GM18505 (cell line): ENCODE data around the gene ANAPC16.
A peak's percentile ranks its signal among the peaks of the same experiment; 100 is the strongest.

Experiments
- ATAC-seq: cut with Tn5 transposase; IDR thresholded peaks from one replicate; pipeline ENCODE4 v1.9.1; 2021; ENCODE audit not compliant: unreplicated experiment
- POLR2A ChIP-seq: IDR thresholded peaks from 4 replicates; pipeline ENCODE4 v1.6.1; 2011; ENCODE audit warnings: borderline replicate concordance; ENCODE audit not compliant: insufficient read depth, insufficient read length; ENCODE audit errors: extremely low read depth

Gene ANAPC16

GRCh38 chr10:72215611-72216549 lies at the start of gene ANAPC16, which contains the start of gene ASCC1:
TSS of gene ANAPC16 (plus strand) at chr10:72216012. CDS start at chr10:72223915, 7,903 bp downstream.
TSS of gene ASCC1 (minus strand) at chr10:72216276. CDS start at chr10:72213298, 2,978 bp downstream.
- peak; percentile 80 for ATAC-seq

GRCh38 chr10:72167118-72167517 lies 48.7 kb upstream of the ANAPC16 start:
- ATAC-seq = no peak
- TF ChIP-seq POLR2A = no peak

More at GRCh38 chr10:72215611-72216549, at the start of gene ANAPC16, which contains the start of gene ASCC1:
- peak; percentile 96 for TF ChIP-seq POLR2A

- ATAC-seq = no peak
- TF ChIP-seq POLR2A = no peak
Measured at GRCh38 chr10:72170263-72170662, 45.5 kb upstream of the ANAPC16 start.

GRCh38 chr10:72170733-72171132 lies 45.1 kb upstream of the ANAPC16 start:
- ATAC-seq = no peak
- no peak for TF ChIP-seq POLR2A

- TF ChIP-seq POLR2A = no peak
- no peak for ATAC-seq
Measured at GRCh38 chr10:72171175-72171630, 44.6 kb upstream of the ANAPC16 start.

GRCh38 chr10:72173262-72173618 lies 42.6 kb upstream of the ANAPC16 start:
- no peak for ATAC-seq
- TF ChIP-seq POLR2A = no peak

GRCh38 chr10:72173619-72174296 lies 42.1 kb upstream of the ANAPC16 start:
- no peak for ATAC-seq
- no peak for TF ChIP-seq POLR2A

GRCh38 chr10:72174297-72174662 lies 41.5 kb upstream of the ANAPC16 start:
- ATAC-seq = no peak
- no peak for TF ChIP-seq POLR2A

- ATAC-seq = no peak
- no peak for TF ChIP-seq POLR2A
Measured at GRCh38 chr10:72175149-72175548, 40.7 kb upstream of the ANAPC16 start.

GRCh38 chr10:72176701-72177100 lies 39.1 kb upstream of the ANAPC16 start:
- no peak for TF ChIP-seq POLR2A
- ATAC-seq = no peak

GRCh38 chr10:72177454-72177853 lies 38.4 kb upstream of the ANAPC16 start:
- no peak for TF ChIP-seq POLR2A

GRCh38 chr10:72184156-72184555 lies 31.7 kb upstream of the ANAPC16 start:
- no peak for ATAC-seq

More at GRCh38 chr10:72177454-72177853, 38.4 kb upstream of the ANAPC16 start:
- no peak for ATAC-seq

GRCh38 chr10:72186258-72186981 lies 29.4 kb upstream of the ANAPC16 start:
- TF ChIP-seq POLR2A = no peak
- ATAC-seq = no peak

More at GRCh38 chr10:72184156-72184555, 31.7 kb upstream of the ANAPC16 start:
- TF ChIP-seq POLR2A = no peak
